Testis (tissue), 3 donors: ENCODE results near the gene IL18. TPM values are rescaled to one million over a fixed set of nuclear protein-coding genes. Genes with fewer than 3 reads are reported as not detected.
"Not testable (repeated sequence)": the region's sequence is repeated elsewhere in the genome, so short reads cannot be mapped to it uniquely, and the experiment has no call there.

Experiments
- DNase-seq: peaks from one replicate; pipeline ENCODE4 v3.0.0-alpha.2; 2019
- H3K27ac ChIP-seq, 2 donors: fragments of 200-600 bp; sonication (generic); one replicate each; pipeline ENCODE4 v1.5.1; 2019
- H3K27me3 ChIP-seq: fragments of 200-600 bp; sonication (generic); one replicate; pipeline ENCODE4 v1.5.1; 2019
- H3K36me3 ChIP-seq: fragments of 200-600 bp; sonication (generic); one replicate; pipeline ENCODE4 v1.5.1; 2017; ENCODE audit warnings: low read depth; ENCODE audit errors: missing control alignments
- H3K4me1 ChIP-seq: fragments of 200-600 bp; sonication (generic); one replicate; pipeline ENCODE4 v1.5.1; 2019
- H3K4me3 ChIP-seq, 2 donors: fragments of 200-600 bp; sonication (generic); one replicate each; pipeline ENCODE4 v1.5.1; 2017 to 2019
- H3K9me3 ChIP-seq: fragments of 200-600 bp; sonication (generic); one replicate; pipeline ENCODE4 v1.5.1; 2017
- POLR2A ChIP-seq: fragments of 450-650 bp; IDR thresholded peaks from one replicate; pipeline ENCODE4 v1.6.1; 2017; ENCODE audit warnings: antibody characterized with exemption, mild to moderate bottlenecking, moderate library complexity
- WGBS, 2 donors: methylation state at CpG; one replicate each; pipeline ENCODE4 v1.1.5; 2018; 5-methylcytosine and 5-hydroxymethylcytosine counted together
- intact Hi-C: fragments of 100-400 bp; cut with DNase I; formaldehyde crosslinking; loops from one replicate; pipeline ENCODE4 v1.15.1; 2023; ENCODE audit warnings: low total_unique reads
- polyA plus RNA-seq: library from polyadenylated mRNA; stranded (reverse); fragments of 350-450 nt; fragmentation: Illumina TruSeq; extraction: RNeasy Lipid Tissue Mini Kit (QIAGEN cat#74804); gene quantifications from one replicate; pipeline ENCODE4 v1.2.3, GENCODE V29; 2014; ENCODE audit warnings: low read depth, low replicate concordance; ENCODE audit not compliant: insufficient read depth
- total RNA-seq, 2 donors: library from RNA; depleted of rRNA; stranded (reverse); fragments of >200 nt; gene quantifications; one replicate each; pipeline ENCODE4 v1.2.3, GENCODE V29; 2016
- TF ChIP-seq, protein P1 (sequence below), 3 experiments: fragments of 450-650 bp in 2 of 3; fragments of 200-600 bp in 1 of 3; sonication (generic) in 1 of 3; IDR thresholded peaks; one replicate each; pipeline ENCODE4 v1.5.1; 2016 to 2019; ENCODE audit warnings: antibody characterized with exemption in 3 of 3, mild to moderate bottlenecking in 2 of 3, moderate library complexity in 1 of 3

Gene IL18
- total and polyA plus RNA-seq, 3 donors from 2014 or later, result 4.7 to 7.9 (median 7.4) TPM

DNA sequence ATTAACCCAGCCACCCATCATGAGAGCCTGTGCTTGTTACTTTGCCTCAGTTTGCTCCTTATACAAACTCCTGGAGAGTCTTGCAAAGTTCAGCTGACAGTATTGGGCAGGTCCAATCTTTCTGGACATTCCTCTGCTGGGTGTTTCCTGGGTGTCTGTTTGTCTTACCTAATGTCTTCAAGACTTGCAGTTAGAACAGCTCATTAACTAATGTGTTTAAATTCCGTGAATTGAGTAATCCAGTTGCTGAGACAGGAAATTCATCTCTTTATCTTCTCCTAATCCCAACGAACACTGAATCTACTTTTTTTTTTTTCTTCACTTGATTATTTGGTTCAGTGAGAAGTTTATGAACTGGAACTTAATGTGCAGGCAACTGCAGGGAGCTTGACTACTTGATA lies 32.1 kb upstream of the IL18 start:
- Histone ChIP-seq H3K36me3 (no peaks in the 10 kb centered on the region), H3K9me3 (no peaks in the 10 kb centered on the region), H3K4me1 (no peaks in the 10 kb centered on the region), H3K4me3 (no peak overlapping the region), H3K27me3 (no peaks in the 10 kb centered on the region), H3K27ac (no peak overlapping the region)
- intact Hi-C loops, result no loop called here
- 60 to 61% methylated on average over 2 of the region's 2 CpGs for whole genome bisulfite sequencing, 2 donors
- TF ChIP-seq, protein P1, sequence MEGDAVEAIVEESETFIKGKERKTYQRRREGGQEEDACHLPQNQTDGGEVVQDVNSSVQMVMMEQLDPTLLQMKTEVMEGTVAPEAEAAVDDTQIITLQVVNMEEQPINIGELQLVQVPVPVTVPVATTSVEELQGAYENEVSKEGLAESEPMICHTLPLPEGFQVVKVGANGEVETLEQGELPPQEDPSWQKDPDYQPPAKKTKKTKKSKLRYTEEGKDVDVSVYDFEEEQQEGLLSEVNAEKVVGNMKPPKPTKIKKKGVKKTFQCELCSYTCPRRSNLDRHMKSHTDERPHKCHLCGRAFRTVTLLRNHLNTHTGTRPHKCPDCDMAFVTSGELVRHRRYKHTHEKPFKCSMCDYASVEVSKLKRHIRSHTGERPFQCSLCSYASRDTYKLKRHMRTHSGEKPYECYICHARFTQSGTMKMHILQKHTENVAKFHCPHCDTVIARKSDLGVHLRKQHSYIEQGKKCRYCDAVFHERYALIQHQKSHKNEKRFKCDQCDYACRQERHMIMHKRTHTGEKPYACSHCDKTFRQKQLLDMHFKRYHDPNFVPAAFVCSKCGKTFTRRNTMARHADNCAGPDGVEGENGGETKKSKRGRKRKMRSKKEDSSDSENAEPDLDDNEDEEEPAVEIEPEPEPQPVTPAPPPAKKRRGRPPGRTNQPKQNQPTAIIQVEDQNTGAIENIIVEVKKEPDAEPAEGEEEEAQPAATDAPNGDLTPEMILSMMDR (IDR thresholded peaks at IDR 0.05), result no peak
- TF ChIP-seq POLR2A, result no peak
- no peak for DNase-seq

DNA sequence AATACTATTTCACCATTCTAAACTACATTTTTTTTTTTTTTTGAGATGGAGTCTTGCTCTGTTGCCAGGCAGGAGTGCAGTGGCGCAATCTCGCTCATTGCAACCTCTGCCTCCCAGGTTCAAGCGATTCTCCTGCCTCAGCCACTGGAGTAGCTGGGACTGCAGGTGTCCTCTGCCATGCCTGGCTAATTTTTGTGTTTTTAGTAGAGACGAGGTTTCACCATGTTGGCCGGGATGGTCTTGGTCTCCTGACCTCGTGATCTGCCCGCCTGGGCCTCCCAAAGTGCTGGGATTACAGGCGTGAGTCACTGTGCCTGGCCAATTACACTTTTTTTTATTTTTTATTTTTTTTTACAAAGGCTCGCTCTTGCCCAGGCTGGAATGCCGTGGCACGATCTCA lies 31.2 kb upstream of the IL18 start:
- intact Hi-C loops, H3K36me3 ChIP-seq, H3K27me3 ChIP-seq, H3K9me3 ChIP-seq, H3K27ac ChIP-seq, DNase-seq, H3K4me1 ChIP-seq, H3K4me3 ChIP-seq: not testable (repeated sequence)
- 86 to 87% methylated on average over 11 of the region's 11 CpGs for WGBS, 2 donors

DNA sequence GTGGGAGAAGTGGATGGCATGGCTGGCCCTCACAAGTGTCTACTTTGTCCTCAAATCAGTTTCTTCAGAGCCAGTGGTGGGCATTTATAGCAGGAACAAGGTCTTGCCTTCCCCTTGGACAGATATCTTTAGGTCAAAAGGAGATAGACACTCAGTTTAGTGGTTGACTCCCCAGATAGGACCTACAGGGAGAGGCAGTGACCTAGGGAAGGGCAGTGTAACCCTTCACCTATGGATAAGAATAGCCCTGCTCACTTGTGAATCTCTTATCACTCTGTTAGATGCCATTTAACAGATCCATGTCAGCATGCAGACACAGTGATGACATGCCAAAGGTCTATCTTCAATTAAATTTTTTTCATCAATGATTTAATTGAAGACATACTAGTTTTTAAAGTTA lies 22.4 kb upstream of the IL18 start:
- H3K4me3 ChIP-seq, result no peak overlapping the region
- no peak overlapping the region for H3K27ac ChIP-seq
- TF ChIP-seq POLR2A, result no peak
- no peak for DNase-seq
- H3K4me1 ChIP-seq, result no peaks in the 10 kb centered on the region
- intact Hi-C loops, result no loop called here
- no peaks in the 10 kb centered on the region for H3K9me3 ChIP-seq
- no peaks in the 10 kb centered on the region for H3K27me3 ChIP-seq
- no peaks in the 10 kb centered on the region for H3K36me3 ChIP-seq

- H3K9me3 ChIP-seq, result no peaks in the 10 kb centered on the region
- no peaks in the 10 kb centered on the region for H3K4me1 ChIP-seq
- intact Hi-C loops, result no loop called here
- no peaks in the 10 kb centered on the region for H3K27me3 ChIP-seq
- TF ChIP-seq POLR2A, result no peak
- TF ChIP-seq, protein P1 (IDR thresholded peaks at IDR 0.05), result no peak
- H3K27ac ChIP-seq, result no peak overlapping the region
- no peak for DNase-seq
- no peaks in the 10 kb centered on the region for H3K36me3 ChIP-seq
- H3K4me3 ChIP-seq, result no peak overlapping the region
These were observed 22.0 kb upstream of the IL18 start for GRCh38 chr11:112185883-112186282.

DNA sequence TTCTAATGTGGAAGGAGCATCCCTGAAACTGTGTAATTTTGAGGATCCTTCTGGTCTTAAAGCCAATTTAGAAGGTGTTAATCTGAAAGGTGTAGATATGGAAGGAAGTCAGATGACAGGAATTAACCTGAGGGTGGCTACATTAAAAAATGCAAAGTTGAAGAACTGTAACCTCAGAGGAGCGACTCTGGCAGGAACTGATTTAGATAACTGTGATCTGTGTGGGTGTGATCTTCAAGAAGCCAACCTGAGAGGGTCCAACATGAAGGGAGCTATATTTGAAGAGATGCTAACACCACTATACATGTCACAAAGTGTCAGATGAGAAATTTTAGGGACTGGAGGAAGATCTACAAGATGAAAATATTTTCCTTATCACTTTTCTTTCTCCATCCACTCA lies 19.0 kb upstream of the IL18 start:
- H3K27me3 ChIP-seq, result no peaks in the 10 kb centered on the region
- H3K9me3 ChIP-seq, result no peaks in the 10 kb centered on the region
- no peaks in the 10 kb centered on the region for H3K36me3 ChIP-seq
- no peak for DNase-seq
- H3K4me1 ChIP-seq, result no peaks in the 10 kb centered on the region
- intact Hi-C loops, result no loop called here
- no peak overlapping the region for H3K4me3 ChIP-seq
- H3K27ac ChIP-seq, result no peak overlapping the region
- TF ChIP-seq POLR2A, result no peak
- TF ChIP-seq, protein P1 (IDR thresholded peaks at IDR 0.05), result no peak
- 80 to 81% methylated on average over 1 of the region's 1 CpG for WGBS, 2 donors

DNA sequence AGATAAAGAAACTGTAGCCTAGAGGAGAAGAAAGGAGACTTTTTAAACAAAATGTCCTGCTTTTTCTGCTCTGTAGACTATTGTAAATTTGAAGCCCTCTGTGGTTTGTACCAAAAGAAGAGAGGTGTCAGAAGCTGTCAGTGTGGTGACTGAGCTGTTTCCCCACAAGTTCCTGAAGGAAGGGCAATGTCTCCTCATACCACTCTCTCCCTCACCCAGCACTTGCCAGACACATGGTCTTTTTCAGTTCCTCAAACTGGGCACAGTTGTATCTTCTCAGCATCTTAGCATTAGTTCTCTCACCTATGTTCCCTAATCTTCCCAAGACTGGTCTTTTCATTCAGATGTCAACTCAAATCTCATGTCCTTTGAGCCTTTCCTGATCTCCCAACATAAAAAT lies 15.7 kb upstream of the IL18 start:
- DNase-seq, result no peak
- Histone ChIP-seq H3K36me3 (no peaks in the 10 kb centered on the region), H3K27ac (no peak overlapping the region), H3K4me3 (no peak overlapping the region), H3K4me1 (peaks cover 3% of the 10 kb centered on the region), H3K9me3 (no peaks in the 10 kb centered on the region), H3K27me3 (no peaks in the 10 kb centered on the region)
- no peak for TF ChIP-seq POLR2A
- TF ChIP-seq, protein P1 (IDR thresholded peaks at IDR 0.05), result no peak
- intact Hi-C loops, result no loop called here
